Erythroblast (primary cell): ENCODE data around the gene SLC35F3.

Experiments used
- GATA1 ChIP-seq: IDR thresholded peaks from 2 replicates; pipeline ENCODE4 v1.6.1; 2011; ENCODE audit warnings: low read depth, mild to moderate bottlenecking, control low read depth, low read length, moderate library complexity
- POLR2A ChIP-seq: IDR thresholded peaks from 2 replicates; pipeline ENCODE4 v1.6.1; 2011; ENCODE audit warnings: mild to moderate bottlenecking, low read length

DNA sequence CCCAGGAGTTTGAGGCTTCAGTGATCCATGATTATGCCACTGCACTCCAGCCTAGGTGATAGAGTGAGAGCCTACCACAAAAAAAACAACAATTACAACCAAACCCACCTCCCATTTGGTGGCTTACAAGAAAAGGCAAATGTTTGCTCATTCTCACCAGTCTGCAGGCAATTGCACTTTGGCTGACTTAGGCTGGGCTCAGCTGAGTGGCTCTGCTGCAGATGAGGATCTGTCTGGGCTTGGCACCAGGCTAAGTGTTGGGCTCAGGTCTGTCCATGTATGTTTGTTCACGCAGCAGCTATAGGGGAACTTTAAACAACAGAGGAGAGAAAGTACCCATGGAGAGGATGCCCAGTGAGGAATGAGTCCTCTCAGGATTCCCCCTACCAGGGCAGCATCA lies 440.8 kb downstream of the SLC35F3 start:
- TF ChIP-seq POLR2A = no peak
- TF ChIP-seq GATA1 = no peak
